ENCODE results near the gene CHAC1. TPM values are rescaled to one million over a fixed set of nuclear protein-coding genes. Genes with fewer than 3 reads are reported as not detected.
"Not testable (repeated sequence)": the region's sequence is repeated elsewhere in the genome, so short reads cannot be mapped to it uniquely, and the experiment has no call there.

The CHAC1 gene
- total RNA-seq, 1 experiment from 2014 or later, result 28.0 TPM

GRCh38 chr15:40937762-40938535 lies 15.3 kb upstream of the CHAC1 start:
- DNase-seq (ENCODE audit: low spot score), result peak; percentile 73

GRCh38 chr15:40938536-40938870 lies 14.8 kb upstream of the CHAC1 start:
- no peak for DNase-seq (ENCODE audit: low spot score)

DNA sequence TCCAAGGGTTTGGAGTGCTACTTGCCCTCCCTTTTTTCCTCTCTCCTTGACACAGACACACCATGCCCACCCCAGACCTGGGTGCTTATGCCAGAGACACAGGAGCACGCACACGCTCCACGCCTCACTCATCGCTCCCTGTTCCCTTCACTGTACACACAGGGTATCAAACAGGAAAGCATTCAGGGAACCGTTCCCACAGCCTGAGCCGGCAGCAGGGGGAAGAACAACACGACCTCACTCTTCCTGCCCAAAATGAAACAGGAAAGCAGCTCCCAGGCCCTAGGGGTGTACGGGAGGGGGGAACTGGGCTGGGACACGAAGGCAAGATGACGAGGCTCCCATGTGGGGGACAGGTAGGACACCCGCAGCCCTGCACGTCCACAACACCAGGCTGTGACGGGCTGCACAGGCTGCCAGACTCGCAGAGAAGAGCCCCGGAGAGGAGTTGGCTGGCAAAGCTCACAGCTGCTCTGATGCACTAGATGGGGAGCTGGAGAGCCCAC lies 12.9 kb upstream of the CHAC1 start:
- no peak for DNase-seq (ENCODE audit: low spot score)

- no peak for DNase-seq (ENCODE audit: low spot score)
Measured at GRCh38 chr15:40941068-40941527, 12.2 kb upstream of the CHAC1 start.

- DNase-seq (ENCODE audit: low spot score), result peak; percentile 53
Measured at GRCh38 chr15:40941528-40942336, 11.5 kb upstream of the CHAC1 start.

GRCh38 chr15:40942337-40942854 lies 10.9 kb upstream of the CHAC1 start:
- DNase-seq (ENCODE audit: low spot score), result no peak

DNA sequence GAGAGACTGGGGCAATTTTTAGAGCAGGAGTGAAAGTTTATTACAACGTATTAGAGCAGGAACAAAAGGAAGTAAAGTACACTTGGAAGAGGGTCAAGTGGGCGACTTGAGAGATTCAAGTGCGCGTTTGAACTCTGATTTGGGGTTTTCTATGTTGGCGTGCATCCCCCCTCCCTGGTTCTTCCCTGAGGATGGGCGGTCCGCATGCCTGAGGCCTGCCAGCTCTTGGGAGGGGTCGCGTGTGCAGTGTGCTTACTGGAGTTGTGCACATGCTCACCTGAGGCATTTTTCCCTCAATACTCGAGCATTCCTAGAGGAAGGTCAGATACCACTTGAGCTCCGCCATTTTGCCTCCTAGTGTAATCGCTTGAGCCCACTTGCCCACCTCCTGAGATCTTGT lies 10.4 kb upstream of the CHAC1 start:
- no peak for DNase-seq (ENCODE audit: low spot score)

DNA sequence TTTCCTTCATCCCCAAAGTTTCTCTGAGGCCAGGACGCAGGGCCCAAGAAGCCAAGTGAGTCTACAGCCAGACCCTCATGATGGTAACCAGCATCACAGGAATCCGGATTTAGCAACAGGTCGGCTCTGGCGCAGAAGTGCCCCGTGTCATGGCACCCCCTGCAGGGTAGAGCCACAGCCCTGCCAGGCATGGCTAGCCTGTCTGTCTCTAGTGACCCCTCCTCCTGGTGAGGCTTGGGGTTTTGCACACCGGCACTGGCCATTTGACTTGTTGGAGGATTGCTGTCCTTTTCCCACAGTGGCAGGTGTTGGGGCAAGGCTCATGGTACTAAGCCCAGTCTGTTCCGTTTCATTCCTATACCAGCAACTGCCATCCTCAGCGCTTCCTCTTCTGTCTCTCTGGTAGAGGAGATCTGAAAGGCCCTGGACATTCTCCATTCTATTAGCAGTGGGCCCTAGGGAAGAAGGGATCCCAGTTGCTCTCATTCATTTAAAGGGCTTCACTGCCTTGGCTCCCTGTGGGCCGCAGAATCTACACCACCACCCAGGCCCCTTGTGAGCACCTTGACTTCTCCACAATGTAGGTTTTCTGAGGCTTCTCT lies 9.4 kb upstream of the CHAC1 start:
- DNase-seq (ENCODE audit: low spot score), result no peak

DNA sequence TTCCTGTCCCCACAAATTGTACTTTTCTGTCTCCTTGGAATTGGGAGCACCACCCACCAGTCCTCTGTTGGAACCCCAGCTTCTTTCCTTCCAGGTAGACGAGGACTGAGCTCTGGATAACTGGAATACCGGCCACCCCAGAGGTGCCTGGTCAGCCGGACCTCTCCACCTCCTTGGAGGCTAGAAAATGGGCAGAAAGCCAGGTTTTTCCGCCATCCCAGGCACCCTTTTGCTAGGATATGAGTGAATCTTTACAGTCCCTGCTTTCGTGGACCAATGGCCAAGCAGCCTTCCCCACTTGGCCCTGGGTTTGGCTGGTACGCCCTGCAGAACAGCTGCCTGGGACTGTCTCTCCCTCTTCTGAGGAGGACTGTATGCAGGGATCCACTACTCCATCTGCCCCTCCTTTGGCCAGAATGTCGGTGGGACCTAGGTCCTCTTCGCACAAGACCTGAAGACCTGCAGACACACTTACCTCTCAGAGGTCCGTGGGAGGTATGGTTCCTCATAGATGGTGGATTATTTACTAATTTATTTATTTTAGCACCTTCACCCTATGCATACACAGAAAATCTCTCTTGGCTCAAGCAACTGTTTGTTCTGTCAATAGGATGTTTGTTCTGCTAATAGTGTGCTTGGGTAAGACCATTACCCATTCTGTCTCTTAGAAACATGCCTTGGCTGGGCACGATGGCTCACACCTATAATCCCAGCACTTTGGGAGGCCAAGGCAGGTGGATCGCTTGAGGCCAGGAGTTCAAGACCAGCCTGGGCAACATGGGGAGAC lies 8.6 kb upstream of the CHAC1 start:
- no peak for DNase-seq (ENCODE audit: low spot score)

DNA sequence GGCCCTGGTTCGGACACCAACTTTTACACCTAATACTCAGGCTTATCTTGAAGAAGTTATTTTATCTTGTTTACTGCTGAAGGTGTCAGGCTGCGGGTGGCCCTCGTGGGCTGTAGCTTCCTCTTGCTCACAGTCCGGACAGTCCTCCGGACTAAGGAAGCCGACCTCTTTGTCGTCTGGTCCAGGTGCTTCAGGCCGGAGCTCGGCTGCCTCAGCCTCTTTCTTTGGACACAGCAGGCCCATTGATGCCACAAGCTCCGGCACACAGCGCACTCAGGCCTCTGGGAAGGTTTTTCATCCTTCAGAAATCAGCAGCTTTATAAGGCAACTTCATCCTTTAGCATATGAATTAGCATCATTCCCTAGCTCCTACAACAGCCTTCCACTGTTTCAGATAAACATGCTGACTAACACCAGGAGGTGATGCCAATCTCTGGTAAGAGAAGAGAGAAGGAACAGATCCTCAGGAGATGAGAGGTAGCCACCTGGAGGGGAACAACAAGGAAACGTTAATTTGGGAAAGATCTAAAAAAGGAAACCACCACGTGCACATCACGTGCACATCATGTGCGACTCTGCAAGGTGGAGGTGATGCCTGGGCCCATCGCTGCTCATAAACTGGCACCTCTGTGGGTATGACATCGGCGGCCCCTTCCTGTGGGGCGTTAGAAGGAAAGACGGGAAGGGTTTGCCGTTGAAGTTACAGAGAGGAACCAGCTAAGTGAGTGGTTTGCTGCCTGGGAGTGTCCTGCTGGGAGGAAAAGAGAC lies 4.4 kb upstream of the CHAC1 start:
- DNase-seq (ENCODE audit: low spot score), result no peak

DNA sequence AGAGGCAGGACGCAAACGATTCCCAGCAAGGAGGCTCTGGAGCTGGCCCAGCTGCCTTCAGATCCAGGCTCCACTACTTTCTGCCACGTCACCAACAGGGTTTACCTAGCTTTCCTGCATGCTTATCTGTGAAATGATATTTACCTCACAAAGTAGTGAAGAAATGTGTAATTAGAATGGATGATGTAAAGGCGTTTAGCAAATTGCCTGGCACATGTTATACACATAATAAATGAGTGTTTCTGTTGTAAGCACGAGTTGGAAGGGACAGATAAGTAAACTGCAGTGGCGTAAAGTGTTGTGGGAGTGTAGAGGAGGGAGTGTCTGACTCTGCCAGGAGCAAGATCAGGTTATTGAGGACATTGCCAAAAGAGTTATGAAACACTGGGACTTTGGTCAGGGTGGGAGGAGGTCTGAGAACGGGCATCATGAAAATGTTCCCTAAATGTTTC lies 3.5 kb upstream of the CHAC1 start:
- no peak for DNase-seq (ENCODE audit: low spot score)

GRCh38 chr15:40951764-40952163 lies 1.5 kb upstream of the CHAC1 start:
- DNase-seq (ENCODE audit: low spot score), result no peak

GRCh38 chr15:40952301-40952900 lies 870 bp upstream of the CHAC1 start:
- no peak for DNase-seq (ENCODE audit: low spot score)

GRCh38 chr15:40953713-40954074 lies 423 bp downstream of the CHAC1 start:
- DNase-seq (ENCODE audit: low spot score), result no peak

GRCh38 chr15:40954158-40954848 lies 1.0 kb downstream of the CHAC1 start:
- not testable (repeated sequence) for DNase-seq (ENCODE audit: low spot score)

GRCh38 chr15:40955141-40955903 lies 2.1 kb downstream of the CHAC1 start:
- no peak for DNase-seq (ENCODE audit: low spot score)

- DNase-seq (ENCODE audit: low spot score), result no peak
Measured at GRCh38 chr15:40955930-40956540, 2.8 kb downstream of the CHAC1 start.

DNA sequence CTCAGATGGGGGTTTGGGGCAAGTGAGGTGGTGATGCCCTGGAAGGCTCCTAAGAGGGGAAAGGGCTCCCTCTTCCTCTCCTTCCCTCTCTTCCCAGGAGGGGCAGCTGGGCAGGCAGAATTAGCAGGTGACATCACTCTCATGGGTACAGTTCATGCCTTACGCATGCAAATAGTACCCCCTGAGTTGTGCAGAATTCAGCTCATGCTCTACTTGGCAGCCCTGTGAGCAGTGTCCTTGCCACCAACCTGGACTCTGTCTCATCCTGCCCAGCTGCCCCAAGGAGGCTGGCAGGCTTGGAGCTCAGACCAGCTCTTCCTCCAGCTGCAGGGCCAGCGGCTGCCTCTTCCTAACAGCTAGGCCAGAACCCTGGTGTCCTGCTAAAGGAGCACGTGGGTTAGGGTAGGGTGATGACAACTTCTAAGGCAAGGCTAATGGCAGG lies 3.3 kb downstream of the CHAC1 start:
- DNase-seq (ENCODE audit: low spot score), result no peak
